Stimulated activated CD4-positive, alpha-beta T cell treated with anti-CD3 and anti-CD28 coated beads, Interleukin-15, amount 100 ng/mL, for 24 hours (primary cell): ENCODE results near the gene SDSL.

Experiments used
- DNase-seq: peaks from one replicate; pipeline ENCODE4 v3.0.0-alpha.2; 2020

SDSL gene

GRCh38 chr12:113470871-113471618 is 48.9 kb downstream of the SDSL start:
- DNase-seq, result no peak

GRCh38 chr12:113471619-113472171 is 49.5 kb downstream of the SDSL start, which contains the start of gene LHX5:
LHX5 (minus strand) TSS chr12:113471871; CDS start chr12:113471498, 373 bp downstream.
- no peak for DNase-seq

DNA sequence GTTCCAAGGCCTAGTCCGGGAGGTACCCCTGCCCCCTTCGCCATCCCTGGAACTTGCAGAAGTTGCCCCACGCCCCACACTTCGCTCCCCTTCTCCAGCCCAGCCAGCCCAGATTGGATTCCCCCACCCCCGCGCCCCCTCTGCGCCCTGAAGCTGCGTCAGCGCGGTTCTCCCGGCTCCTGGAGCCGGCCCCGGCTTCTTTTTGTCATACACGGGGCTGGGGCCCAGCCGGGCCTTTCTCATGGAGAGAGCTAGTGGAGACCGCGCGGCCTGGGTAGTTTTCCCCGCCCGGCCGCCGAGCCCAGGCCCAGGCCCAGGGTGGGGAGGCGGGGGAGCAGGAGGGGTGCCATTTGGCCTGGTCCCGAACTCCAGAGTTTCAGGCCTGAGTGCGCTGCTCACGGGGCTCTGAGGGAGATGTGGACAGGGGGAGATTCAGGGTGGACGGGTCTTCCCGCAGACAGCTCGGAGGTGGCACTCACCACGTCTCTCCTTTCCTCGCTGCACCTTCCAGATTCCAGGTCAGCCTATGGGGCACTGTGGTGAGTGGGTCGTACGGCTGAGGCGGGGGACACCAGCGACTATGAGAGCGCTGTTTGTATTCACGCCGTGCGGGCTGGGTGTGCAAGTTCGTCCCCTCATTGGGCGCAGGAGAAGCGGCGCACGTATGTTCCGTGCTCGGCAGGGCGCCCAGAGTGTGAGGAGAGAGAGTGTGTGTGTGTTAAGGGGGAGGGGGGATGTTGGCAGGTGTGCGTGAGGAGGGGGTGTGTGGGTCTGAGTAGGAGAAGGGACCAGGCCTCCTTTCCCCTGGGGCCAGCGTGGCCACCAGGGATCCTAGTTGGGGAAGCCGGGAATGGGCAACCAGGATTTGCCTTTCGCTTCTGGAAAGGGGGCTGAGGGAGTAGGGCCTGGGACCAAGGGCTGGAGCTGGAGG is 50.3 kb downstream of the SDSL start:
- no peak for DNase-seq

DNA sequence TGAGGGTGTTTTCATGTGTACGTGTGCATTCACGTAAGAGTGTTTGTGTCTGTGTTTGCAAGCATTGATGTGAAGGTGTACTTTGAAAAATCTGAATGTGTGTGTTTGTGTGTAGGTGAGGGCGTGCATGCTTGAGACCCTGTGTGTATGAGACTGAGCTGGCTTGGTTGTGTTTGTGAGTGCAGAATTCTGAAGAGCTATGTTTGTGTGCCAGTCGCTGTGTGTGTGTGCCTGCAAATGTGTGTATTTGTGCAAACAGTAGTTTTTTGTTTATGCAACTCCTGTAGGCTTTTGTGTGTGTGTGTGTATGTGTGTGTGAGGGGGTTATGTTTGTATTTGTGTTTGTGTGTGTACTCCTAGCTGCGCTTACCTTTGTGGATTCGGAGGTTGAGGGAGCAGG is 51.2 kb downstream of the SDSL start:
- DNase-seq, result no peak

DNA sequence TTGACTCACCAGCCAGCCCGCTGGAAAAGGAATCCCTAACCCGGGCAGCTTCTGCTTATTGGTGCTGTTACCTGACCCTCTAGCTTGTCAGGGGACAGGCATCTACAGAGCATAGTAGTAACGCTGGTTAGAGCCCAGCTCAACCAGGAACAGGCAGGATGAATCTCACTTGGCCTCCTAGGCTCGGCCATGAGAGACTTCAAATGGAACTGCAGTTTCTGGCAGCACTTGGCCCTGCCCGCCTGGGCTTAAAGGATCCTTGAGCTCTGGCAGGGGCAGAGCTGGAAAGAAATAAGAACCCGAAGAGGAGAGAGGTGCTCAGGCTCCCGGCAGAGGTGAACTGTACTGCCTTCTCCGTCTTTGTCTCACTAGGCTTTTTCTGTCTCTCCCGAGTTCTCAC is 51.8 kb downstream of the SDSL start:
- DNase-seq, result no peak

DNA sequence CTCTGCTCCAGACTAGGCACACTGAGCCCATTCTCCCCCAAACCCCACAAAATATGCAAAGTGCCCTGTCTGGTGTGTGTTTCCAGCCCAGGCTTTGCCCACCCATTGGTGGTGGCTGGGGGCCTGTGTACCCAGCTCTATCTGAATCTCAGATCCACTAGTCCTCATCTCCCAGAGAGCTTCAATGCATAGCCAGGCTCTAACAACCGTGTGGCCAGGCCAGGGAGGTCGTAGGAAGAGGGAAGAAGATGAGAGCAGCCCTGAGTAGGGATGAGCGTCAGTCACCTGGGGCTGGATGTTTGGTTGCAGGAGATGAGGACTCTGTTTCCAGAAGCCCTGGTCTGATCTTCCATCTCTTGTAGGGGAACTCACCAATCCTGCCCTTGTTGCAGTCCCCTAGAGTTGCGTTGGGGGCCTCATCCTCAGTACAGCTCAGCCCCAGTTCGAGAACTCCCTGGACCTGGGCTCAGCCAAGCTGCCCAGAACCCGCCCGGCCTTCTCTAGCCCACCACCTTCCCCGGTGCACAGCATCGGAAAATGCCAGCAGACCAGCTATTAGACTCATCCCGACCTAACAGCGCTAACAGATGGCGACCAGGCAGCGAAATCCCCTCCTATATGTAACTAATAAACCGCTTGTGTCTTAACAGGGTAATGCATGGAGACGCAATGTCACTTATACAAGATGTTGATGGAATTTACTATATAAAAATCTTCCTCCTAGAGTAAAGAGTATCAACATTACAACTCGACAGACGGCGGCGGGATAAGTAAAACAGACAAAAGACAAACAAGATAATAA is 52.7 kb downstream of the SDSL start:
- DNase-seq, result no peak

GRCh38 chr12:113475451-113476175 is 53.4 kb downstream of the SDSL start:
- no peak for DNase-seq

DNA sequence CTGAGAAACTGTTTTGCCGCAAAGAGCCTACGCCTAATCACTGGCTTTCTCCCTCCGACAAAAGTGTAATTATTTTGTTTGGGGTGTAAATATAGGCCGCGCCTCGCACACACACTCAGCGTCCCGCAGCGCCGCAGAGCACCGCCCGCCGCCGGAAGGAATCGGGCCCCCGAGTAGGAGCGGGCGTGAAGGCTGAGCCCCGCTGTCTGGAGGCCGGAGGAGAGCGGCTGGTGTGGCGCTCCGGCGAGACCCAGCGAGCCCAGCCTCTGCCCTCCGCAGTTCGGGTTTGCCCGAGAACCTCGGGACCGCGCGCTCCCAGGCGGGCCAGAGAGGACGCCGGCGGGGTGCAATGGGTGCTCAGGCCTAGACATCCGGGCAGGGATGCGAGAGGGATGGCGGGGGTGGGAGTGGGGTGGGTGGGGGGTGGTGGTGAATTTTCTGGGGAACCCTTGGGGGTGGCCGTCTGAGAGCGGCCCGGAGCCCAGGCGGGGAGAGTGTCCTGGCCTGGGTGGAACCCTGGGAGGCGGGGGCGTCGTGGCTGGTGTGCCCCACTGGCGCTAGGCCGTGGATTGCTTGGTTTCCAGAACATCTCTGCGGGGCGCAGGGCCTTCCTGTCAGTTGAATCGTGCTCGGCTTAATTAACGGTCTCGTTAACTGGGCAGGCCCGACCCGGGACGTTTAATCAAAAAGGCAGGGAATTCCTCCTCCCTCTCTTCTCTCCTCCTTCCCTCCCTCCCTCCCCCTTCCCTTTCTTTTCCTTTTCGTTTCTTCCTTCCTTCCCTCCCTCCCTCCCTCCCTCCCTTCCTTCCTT is 54.2 kb downstream of the SDSL start:
- no peak for DNase-seq

GRCh38 chr12:113477171-113477841 is 55.1 kb downstream of the SDSL start:
- no peak for DNase-seq

DNA sequence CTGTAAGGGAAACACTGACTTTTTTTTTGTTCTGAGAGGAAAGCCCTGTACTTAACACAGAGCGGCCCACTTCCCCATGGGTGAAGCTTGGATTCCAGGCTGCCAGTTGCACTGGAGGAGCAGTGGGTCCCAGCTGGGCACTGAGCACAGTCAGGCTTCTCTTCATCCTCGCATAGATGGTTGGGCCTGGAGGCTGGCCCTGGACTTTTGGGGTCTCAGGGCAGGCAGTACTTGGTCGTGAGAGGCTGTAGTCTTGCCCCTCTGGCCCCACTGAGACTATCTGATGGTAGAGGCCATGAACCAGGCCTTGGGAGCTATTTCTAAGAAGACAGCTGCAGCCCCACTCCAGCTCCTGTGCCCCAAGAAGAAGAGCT is 55.6 kb downstream of the SDSL start:
- DNase-seq, result no peak

DNA sequence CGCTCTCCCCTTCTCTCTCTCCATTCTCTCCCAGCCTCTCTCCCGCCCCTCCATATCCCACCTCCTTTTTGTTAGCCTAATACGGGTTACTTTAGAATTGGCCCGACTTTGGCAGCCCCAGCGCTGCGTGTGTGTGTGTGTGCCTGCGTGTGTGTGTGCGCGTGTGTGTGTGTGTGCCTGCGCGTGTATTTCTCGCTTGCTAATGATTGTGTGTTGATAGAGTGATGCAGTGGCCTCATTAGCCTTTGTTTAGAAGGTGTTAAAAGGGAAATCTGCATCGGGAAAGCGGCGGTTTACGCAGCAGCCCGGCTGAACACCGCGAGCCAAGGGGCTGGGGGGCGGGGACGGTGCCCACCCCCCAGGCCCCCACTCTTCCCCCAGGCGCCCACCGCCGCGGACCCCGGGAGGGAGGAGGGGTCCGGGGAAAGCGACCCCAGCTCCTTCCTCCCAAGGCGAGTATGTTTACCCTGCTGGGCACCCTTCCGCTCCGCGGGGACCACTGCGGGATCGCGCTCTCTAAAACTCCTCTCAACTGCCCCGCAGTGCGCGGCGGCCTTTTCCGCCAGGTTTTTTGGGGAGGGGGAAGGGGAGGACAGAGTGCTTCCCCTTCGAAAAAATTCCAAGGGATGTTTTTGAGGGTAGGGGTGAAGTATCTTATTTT is 56.3 kb downstream of the SDSL start:
- no peak for DNase-seq

- DNase-seq, result no peak
Measured at GRCh38 chr12:113479216-113479589, 57.0 kb downstream of the SDSL start.

DNA sequence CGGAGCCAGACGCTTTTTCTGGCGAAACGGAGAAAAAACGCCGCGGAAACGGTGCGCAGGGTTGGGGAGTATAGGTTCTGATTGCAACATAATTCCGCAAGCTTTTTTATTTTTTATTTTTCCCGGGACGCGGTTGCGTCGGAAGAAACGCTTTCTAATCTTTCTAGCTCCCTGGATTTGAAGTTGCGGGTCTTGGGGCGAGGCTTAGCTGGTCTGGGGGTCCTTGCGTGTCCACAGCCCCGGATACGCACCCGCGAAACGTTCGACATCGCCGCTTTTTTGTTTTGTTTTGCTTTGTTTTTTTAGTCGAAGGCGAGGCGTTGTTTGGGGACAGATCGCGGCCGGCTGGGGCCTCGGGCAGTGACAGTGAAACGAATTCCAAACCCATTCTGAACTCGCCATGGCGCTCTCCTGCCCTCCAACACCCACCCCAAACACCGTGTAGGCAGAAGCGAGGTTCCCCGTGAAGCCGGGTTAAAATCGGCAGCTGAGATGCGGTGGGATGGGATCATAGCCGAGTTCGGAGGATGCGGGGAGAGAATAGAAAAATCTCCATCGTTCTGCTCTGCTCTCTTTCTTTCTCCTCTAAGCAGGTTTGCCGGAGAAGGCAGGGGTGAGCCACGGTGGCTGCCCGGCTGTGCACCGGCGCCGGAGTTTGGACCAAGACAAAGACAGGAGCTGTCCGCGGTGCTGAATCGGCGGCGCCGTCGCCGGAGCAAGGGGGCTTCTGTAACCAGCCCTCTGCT is 57.6 kb downstream of the SDSL start:
- peak; percentile 58 for DNase-seq

- no peak for DNase-seq
Measured at GRCh38 chr12:113480336-113480971, 58.3 kb downstream of the SDSL start.

DNA sequence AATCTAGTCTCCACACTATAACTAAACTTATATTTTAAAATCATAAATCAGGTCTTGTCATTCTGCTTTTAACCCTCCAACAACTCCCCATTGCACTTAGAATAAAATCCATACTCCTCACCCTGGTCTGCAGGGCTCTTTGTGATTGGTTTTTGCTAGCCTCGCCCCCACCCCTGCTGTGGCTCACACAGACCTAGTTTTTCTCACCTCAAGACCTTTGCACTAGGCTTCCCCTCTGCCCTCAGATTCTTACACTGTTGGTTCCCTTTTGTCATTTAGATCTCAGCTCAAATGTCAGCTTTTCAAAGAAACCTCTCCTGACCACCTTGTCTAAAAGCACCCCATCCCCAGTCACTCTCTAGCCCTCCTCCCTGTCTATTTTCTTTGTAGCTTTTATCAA is 60.2 kb downstream of the SDSL start:
- no peak for DNase-seq

DNA sequence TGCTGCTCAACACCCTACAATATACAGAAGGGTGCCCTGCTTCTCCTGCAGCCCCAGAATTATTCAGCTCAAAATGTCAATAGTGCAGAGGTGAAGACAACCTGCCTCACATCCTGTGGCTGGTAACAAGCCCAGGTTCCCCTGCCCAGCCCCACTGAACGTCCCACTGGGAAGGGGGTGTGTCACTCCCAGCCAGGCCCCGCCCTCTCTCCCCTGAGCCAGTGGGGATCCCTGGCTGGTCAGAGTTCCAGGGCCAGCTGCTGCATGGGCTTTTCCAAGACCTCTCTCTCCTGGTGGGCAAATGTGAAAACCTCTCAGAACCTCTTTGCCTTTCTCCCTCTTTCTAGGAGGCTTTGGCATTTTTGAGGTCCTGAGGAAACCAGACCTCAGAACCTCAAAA is 63.1 kb downstream of the SDSL start:
- no peak for DNase-seq

- no peak for DNase-seq
Measured at GRCh38 chr12:113486722-113487121, 64.5 kb downstream of the SDSL start.
